PC-3 (cell line): Measurements from ENCODE around the gene POMZP3. TPM values are rescaled to one million over a fixed set of nuclear protein-coding genes. Genes with fewer than 3 reads are reported as not detected.
"Not testable (repeated sequence)": the region's sequence is repeated elsewhere in the genome, so short reads cannot be mapped to it uniquely, and the experiment has no call there.

Source experiments
- ATAC-seq: fragments of 200-7000 bp; cut with Tn5 transposase; 2 replicates; pipeline ENCODE4 v1.9.1; 2020; ENCODE audit warnings: mild to moderate bottlenecking, moderate library complexity
- Bru-seq: library from RNA; stranded (reverse); fragments of 400-500 nt; gene quantifications from one replicate; lab custom pipeline; 2021; lab: Mats Ljungman, UMichigan
- BruChase-seq, 2 experiments: library from RNA; stranded (reverse); fragments of 400-500 nt; gene quantifications; one replicate each; lab custom pipeline; 2021; lab: Mats Ljungman, UMichigan
- BruUV-seq: library from RNA; stranded (reverse); fragments of 400-500 nt; replicated peaks from 2 replicates; lab custom pipeline; 2021; lab: Mats Ljungman, UMichigan
- CTCF ChIA-PET: fragments of 300-600 bp; sonication (Branson Sonifier 250); formaldehyde crosslinking; loops from one replicate; lab custom pipeline; 2022; ENCODE audit warnings: antibody characterized with exemption; lab: Charles Lee
- POLR2A ChIA-PET: fragments of 300-600 bp; sonication (Branson Sonifier 250); formaldehyde crosslinking; loops from one replicate; lab custom pipeline; 2022; ENCODE audit warnings: antibody characterized with exemption; ENCODE audit not compliant: unreplicated experiment; lab: Charles Lee
- DNase-seq: peaks from one replicate; pipeline ENCODE4 v3.0.0-alpha.2; 2015
- H2AFZ ChIP-seq: fragments of 300-600 bp; sonication (generic); 2 replicates; pipeline ENCODE4 v1.6.0; 2016; ENCODE audit warnings: antibody characterized with exemption, low read length
- H3F3A ChIP-seq: fragments of 300-600 bp; sonication (generic); one replicate; pipeline ENCODE4 v1.6.0; 2017; ENCODE audit warnings: antibody characterized with exemption, low read length, control low read depth, mild to moderate bottlenecking; ENCODE audit not compliant: unreplicated experiment
- H3K27ac ChIP-seq: fragments of 300-600 bp; sonication (generic); 2 replicates; pipeline ENCODE4 v1.5.1; 2016; ENCODE audit warnings: mild to moderate bottlenecking, low read length
- H3K27me3 ChIP-seq: fragments of 300-600 bp; sonication (generic); 2 replicates; pipeline ENCODE4 v1.6.1; 2016; ENCODE audit warnings: low read length, mixed read lengths
- H3K36me3 ChIP-seq: fragments of 300-600 bp; sonication (generic); 2 replicates; pipeline ENCODE4 v1.6.1; 2016; ENCODE audit warnings: low read depth, mixed run types, low read length, mixed read lengths
- H3K4me1 ChIP-seq: fragments of 300-600 bp; sonication (generic); 2 replicates; pipeline ENCODE4 v1.5.1; 2016; ENCODE audit warnings: low read length; ENCODE audit not compliant: insufficient read depth
- H3K4me2 ChIP-seq: fragments of 300-600 bp; sonication (generic); 2 replicates; pipeline ENCODE4 v1.6.0; 2016; ENCODE audit warnings: low read length
- H3K4me3 ChIP-seq: fragments of 300-600 bp; sonication (generic); 2 replicates; pipeline ENCODE4 v1.5.1; 2016; ENCODE audit warnings: mild to moderate bottlenecking, low read length, mixed read lengths
- H3K79me2 ChIP-seq: fragments of 300-600 bp; sonication (generic); 2 replicates; pipeline ENCODE4 v1.6.1; 2017; ENCODE audit warnings: low read length, mixed read lengths
- H3K9ac ChIP-seq: fragments of 300-600 bp; sonication (generic); 2 replicates; pipeline ENCODE4 v1.6.0; 2016; ENCODE audit warnings: mild to moderate bottlenecking, low read length
- H3K9me2 ChIP-seq: fragments of 300-600 bp; sonication (generic); replicated peaks from 2 replicates; pipeline ENCODE4 v1.6.1; 2016; ENCODE audit warnings: mixed run types, low read length, mixed read lengths
- H3K9me3 ChIP-seq: fragments of 300-600 bp; sonication (generic); 2 replicates; pipeline ENCODE4 v1.6.1; 2016; ENCODE audit warnings: low read length, mixed read lengths
- H4K20me1 ChIP-seq: fragments of 300-600 bp; sonication (generic); 2 replicates; pipeline ENCODE4 v1.6.1; 2016; ENCODE audit warnings: low read length, mixed read lengths
- intact Hi-C: fragments of 100-400 bp; cut with micrococcal nuclease; formaldehyde crosslinking; loops from 2 replicates; pipeline ENCODE4 v1.9.0; 2023
- long read RNA-seq: library from polyadenylated mRNA; unstranded; transcript quantifications from one replicate; pipeline ENCODE4 v2.0.0, GENCODE V29; 2021; ENCODE audit not compliant: unreplicated experiment
- total RNA-seq: library from RNA; depleted of rRNA; stranded (reverse); fragments of >200 nt; gene quantifications from 2 replicates; pipeline ENCODE4 v1.2.3, GENCODE V29; 2014; rRNA removed

Gene POMZP3
- total RNA-seq = 5.9 and 10.1 TPM in 2 replicates
- percentile 70 among the genes with signal in this experiment for Bru-seq, nascent RNA
- BruChase-seq, experiment 1, labeled RNA remaining after a 6-hour chase = percentile 61 among the genes with signal in this experiment
- BruChase-seq, experiment 2, labeled RNA remaining after a 2-hour chase = percentile 48 among the genes with signal in this experiment
- long read RNA-seq, transcript POMZP3-202 (7 exons, 1,490 nt) = major isoform, 9 of 37 reads
- long read RNA-seq, partial matches to known transcripts = 3 of 37 reads
- long read RNA-seq, other reads (novel, unspliced or antisense) = 25 of 37 reads

DNA sequence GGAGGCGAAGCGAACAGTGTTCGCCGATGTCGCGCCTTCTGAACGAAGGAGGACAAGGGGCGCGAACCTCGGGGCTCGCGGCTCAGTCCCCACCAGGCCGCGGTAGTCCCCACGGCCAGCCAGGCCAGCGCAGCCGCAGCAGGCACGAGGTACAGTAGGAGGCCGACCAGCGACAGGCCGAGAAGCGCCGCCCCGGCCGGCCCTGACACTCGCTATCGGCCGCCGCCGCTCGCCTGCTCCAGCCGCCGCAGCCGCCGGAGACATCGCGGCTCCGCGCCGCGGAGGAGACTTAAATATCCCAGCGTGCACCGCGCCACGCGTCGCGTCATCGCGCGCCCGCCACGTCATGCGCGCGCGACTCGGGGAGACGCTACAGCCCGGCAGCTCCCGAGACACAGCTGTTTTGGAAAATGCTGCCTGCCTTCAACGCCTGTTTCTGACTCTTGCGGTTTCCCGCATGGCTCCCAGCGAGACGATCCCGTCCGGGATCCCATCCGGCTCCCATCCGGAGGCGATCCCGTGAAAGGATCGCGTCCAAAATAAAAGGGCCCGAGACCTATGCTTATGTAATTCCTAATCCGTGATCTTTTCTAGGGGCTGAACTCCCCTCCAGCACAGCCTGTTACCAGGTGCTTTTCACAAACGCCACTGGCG lies at the start of gene POMZP3:
Gene POMZP3 (minus strand): TSS at position 291 of the 654 bp plus-strand sequence. CDS start 1,215 bp downstream, outside the sequence.
- intact Hi-C loops, H3K4me1 ChIP-seq, H4K20me1 ChIP-seq, BruUV-seq, CTCF ChIA-PET, H3F3A ChIP-seq, H3K79me2 ChIP-seq, H3K36me3 ChIP-seq, H3K9me2 ChIP-seq, H3K27me3 ChIP-seq, POLR2A ChIA-PET, H3K9me3 ChIP-seq: not testable (repeated sequence)
- ATAC-seq (peak; percentile 71), DNase-seq (peak; percentile 6)
- peak within 1 kb of the TSS; percentile 82 for H3K4me2 ChIP-seq
- H3K9ac ChIP-seq = peak within 1 kb of the TSS; percentile 81
- H3K4me3 ChIP-seq = peak within 1 kb of the TSS; percentile 74
- 0 out of 2 replicates have a peak within 1 kb of the TSS, but pooled peaks have one; percentile 30 for H3K27ac ChIP-seq
- peak within 1 kb of the TSS; percentile 61; the same call in 1 of the 2 replicates for H2AFZ ChIP-seq

- H3K4me2 ChIP-seq, H3K36me3 ChIP-seq, CTCF ChIA-PET, H4K20me1 ChIP-seq, H3K27ac ChIP-seq, H3F3A ChIP-seq, DNase-seq, H3K27me3 ChIP-seq, ATAC-seq, BruUV-seq, H3K79me2 ChIP-seq, H3K9ac ChIP-seq, intact Hi-C loops, H3K4me3 ChIP-seq, H3K9me2 ChIP-seq, POLR2A ChIA-PET, H3K4me1 ChIP-seq, H2AFZ ChIP-seq, H3K9me3 ChIP-seq: not testable (repeated sequence)
Measured at GRCh38 chr7:76675783-76676182, 48.7 kb upstream of the POMZP3 start.

GRCh38 chr7:76673346-76673745 lies 46.3 kb upstream of the POMZP3 start:
- H4K20me1 ChIP-seq, H3K4me1 ChIP-seq, CTCF ChIA-PET, BruUV-seq, H3F3A ChIP-seq, H3K9ac ChIP-seq, POLR2A ChIA-PET, H3K4me3 ChIP-seq, H2AFZ ChIP-seq, H3K9me3 ChIP-seq, H3K27me3 ChIP-seq, ATAC-seq, DNase-seq, H3K36me3 ChIP-seq, H3K9me2 ChIP-seq, H3K79me2 ChIP-seq, H3K4me2 ChIP-seq, intact Hi-C loops, H3K27ac ChIP-seq: not testable (repeated sequence)

GRCh38 chr7:76659212-76659611 lies 32.1 kb upstream of the POMZP3 start:
- H3K27me3 ChIP-seq, CTCF ChIA-PET: not testable (repeated sequence)

GRCh38 chr7:76656425-76656824 lies 29.3 kb upstream of the POMZP3 start:
- ATAC-seq, H3K9me2 ChIP-seq, DNase-seq, H3K27me3 ChIP-seq, POLR2A ChIA-PET, H3F3A ChIP-seq, H2AFZ ChIP-seq, BruUV-seq, H3K4me1 ChIP-seq, H3K36me3 ChIP-seq, H4K20me1 ChIP-seq, H3K4me2 ChIP-seq, H3K27ac ChIP-seq, H3K9ac ChIP-seq, intact Hi-C loops, H3K9me3 ChIP-seq, H3K4me3 ChIP-seq, CTCF ChIA-PET, H3K79me2 ChIP-seq: not testable (repeated sequence)

More at GRCh38 chr7:76659212-76659611, 32.1 kb upstream of the POMZP3 start:
- H3K4me2 ChIP-seq, H3K27ac ChIP-seq, H3K9me2 ChIP-seq, H3K4me1 ChIP-seq, H3K79me2 ChIP-seq, H3F3A ChIP-seq, DNase-seq, H4K20me1 ChIP-seq, BruUV-seq, H2AFZ ChIP-seq, ATAC-seq, H3K36me3 ChIP-seq, H3K9ac ChIP-seq, H3K9me3 ChIP-seq, intact Hi-C loops, H3K4me3 ChIP-seq, POLR2A ChIA-PET: not testable (repeated sequence)

GRCh38 chr7:76642620-76643019 lies 15.5 kb upstream of the POMZP3 start:
- intact Hi-C loops, ATAC-seq, H3K9me2 ChIP-seq, H3K4me2 ChIP-seq, H3K36me3 ChIP-seq, H3K4me1 ChIP-seq, DNase-seq, H3K27me3 ChIP-seq, H3K9me3 ChIP-seq, H3K4me3 ChIP-seq, H3K9ac ChIP-seq, H3K27ac ChIP-seq, BruUV-seq, POLR2A ChIA-PET, H3F3A ChIP-seq, H3K79me2 ChIP-seq, H2AFZ ChIP-seq, H4K20me1 ChIP-seq, CTCF ChIA-PET: not testable (repeated sequence)
